Activated T-helper 9 cell treated with anti-CD3 and anti-CD28 coated beads, Interleukin-2, amount 50 U/mL, for 16 hours (primary cell): ENCODE results near the gene HACE1.
"Not testable (repeated sequence)": the region's sequence is repeated elsewhere in the genome, so short reads cannot be mapped to it uniquely, and the experiment has no call there.

Experiments used
- DNase-seq: peaks from one replicate; pipeline ENCODE4 v3.0.0-alpha.2; 2020; ENCODE audit warnings: low read depth

Gene HACE1, protein sequence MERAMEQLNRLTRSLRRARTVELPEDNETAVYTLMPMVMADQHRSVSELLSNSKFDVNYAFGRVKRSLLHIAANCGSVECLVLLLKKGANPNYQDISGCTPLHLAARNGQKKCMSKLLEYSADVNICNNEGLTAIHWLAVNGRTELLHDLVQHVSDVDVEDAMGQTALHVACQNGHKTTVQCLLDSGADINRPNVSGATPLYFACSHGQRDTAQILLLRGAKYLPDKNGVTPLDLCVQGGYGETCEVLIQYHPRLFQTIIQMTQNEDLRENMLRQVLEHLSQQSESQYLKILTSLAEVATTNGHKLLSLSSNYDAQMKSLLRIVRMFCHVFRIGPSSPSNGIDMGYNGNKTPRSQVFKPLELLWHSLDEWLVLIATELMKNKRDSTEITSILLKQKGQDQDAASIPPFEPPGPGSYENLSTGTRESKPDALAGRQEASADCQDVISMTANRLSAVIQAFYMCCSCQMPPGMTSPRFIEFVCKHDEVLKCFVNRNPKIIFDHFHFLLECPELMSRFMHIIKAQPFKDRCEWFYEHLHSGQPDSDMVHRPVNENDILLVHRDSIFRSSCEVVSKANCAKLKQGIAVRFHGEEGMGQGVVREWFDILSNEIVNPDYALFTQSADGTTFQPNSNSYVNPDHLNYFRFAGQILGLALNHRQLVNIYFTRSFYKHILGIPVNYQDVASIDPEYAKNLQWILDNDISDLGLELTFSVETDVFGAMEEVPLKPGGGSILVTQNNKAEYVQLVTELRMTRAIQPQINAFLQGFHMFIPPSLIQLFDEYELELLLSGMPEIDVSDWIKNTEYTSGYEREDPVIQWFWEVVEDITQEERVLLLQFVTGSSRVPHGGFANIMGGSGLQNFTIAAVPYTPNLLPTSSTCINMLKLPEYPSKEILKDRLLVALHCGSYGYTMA

DNA sequence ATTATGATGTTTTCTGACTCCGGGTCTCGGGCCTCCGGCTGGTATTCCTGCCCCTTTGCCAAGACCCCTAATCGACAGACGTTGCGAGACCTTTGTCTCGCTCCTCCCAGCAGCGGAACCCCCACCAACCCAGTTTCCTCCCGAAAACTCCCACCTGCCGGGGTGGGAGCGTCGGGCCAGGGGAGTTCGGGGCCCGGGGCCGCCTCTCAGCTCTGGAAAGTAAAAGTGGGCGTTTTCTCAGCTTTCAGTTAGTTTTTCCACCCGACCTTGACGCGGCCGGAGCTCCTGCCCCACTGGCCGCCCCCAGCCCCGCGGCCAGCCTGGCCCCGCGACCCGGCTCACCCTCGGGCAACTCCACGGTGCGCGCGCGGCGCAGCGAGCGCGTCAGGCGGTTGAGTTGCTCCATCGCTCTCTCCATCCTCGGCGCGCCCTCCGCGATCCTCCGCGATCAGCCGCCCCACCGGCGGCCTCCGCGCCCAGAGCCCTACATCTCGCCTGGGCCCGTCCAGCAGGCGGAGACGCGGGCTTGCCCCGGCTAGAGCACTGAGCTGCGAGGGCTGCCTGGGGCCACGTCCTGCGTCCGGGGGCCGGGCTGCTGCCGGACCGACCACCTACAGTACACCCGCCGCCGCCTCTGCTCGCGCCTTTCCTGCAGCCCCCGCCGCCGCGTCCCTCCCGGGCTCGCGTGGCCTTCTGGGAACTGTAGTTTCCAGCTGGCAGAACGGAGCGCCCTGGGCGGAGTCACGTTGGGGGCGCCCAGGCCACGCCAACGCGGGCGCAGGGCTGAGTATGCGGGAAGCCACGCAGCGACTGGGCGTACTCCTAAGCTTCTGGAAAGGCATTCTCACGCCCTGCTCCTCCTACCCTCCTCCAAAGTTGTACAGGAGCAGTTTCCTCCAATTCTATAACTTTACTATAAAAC, at the start of gene HACE1:
TSS of gene HACE1 (minus strand) at position 695 of the 922 bp plus-strand sequence. CDS start at position 418, 277 bp downstream.
- DNase-seq = peak; percentile 80

DNA sequence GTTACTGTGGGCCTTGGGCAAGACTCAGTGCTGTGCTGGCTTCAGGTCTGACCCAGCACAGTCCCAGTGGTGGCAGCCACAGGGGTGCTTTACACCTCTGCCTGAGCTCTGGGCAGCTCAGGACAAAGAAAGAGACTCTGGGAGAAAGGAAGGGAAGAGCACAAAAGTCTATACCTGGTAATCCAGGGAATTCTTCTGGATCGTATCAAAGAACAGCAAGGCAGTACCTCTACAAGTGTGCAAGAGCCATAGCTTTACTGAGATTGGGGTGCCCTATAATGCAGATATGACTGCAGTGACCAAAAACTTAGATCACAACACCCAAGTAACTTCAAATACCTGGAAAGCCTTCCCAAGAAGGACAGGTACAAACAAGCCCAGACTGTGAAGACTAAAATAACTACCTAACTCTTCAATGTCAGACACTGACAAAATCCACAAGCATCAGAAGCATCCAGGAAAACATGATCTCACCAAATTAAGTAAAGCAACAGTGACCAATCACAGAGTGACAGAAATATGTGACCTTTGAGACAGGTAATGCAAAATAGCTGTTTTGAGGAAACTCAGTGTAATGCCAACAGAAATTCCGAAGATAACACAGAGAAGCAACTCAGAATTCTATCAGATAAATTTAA, 49.3 kb upstream of the HACE1 start:
- no peak for DNase-seq

DNA sequence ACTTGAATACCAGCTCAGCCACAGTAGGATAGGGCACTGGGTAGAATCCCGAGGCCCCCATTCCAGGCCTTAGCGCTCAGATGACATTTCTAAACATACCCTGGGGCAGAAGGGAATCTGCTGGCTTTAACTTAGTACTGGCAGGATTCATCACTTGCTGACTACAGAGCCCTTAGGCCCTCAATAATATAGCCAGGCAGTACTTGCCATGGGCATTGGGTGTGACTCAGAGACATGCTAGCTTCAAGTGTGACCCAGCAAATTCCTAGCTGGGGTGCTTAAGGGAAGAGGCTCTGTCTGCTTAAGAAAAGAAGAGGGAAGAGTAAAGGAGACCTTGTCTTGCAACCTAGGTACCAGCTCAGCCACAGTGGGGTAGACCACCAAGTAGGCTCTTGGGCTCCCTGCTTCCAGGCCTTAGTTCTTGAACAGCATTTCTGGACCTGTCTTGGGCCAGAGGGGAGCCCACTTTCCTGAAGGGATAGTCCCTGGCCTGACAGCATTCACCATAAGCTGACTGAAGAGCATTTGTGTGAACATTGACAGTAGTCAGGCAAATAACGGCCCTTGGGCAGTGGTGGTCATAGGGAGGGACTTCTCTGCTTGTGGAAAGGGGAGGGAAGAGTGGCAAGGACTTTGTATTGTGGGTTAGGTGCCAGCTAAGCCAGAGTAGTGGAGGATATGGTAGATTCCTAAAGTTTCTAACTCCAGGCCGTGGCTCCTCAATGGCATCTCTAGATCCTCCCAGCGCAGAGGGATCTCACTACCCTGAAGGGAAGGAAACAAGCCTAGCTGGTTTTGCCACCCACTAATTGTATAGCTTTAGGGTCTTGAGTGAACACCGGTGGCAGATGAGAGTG, 48.5 kb upstream of the HACE1 start:
- DNase-seq = no peak

DNA sequence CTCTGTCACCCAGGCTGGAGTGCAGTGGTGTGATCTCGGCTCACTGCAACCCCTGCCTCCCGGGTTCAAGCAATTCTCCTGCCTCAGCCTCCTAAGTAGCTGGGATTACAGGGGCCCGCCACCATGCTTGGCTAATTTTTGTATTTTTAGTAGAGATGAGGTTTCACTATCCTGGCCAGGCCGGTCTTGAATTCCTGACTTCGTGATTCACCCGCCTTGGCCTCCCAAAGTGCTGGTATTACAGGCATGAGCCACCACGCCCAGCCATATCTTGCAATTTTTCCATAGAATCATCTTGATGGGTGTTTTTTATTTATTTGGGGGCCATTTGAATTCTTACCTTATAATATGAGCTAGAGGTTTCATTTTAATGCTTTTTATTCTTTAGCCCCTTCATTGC, 39.2 kb upstream of the HACE1 start:
- DNase-seq = not testable (repeated sequence)

DNA sequence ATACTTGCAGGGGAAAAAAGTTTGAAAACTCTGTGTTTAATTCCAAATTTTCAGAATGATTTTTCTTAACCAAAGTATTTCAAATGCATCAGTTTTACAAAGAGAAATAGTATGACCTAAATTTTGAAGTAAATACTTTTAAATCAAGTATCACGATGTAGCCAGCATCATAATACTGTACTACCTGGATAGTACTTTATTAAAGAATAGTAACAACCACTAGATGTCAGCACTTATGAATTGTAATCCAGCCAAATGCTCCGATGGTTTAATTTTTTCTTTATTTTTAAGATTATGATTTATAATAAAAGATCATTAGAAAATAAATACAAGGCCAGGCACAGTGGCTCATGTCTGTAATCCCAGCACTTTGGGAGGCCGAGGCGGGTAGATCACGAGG, 37.2 kb upstream of the HACE1 start:
- no peak for DNase-seq

DNA sequence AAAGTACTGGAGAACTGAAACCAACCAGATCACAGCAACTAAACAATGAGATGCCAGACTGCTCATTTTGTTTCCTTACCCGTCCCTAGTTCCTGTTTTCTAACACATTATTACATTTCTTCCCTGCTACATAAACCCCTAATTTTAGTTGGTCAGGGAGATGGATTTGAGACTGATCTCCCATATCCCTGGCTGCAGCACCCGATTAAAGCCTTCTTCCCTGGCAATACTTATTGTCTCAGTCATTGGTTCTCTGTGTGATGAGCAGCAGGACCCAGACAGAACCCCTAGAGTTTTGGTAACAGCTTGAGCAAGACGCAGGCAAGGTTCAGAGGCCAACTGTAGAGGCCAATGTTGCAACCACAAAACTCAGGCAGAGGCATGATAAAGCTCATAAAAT, 28.3 kb upstream of the HACE1 start:
- no peak for DNase-seq

DNA sequence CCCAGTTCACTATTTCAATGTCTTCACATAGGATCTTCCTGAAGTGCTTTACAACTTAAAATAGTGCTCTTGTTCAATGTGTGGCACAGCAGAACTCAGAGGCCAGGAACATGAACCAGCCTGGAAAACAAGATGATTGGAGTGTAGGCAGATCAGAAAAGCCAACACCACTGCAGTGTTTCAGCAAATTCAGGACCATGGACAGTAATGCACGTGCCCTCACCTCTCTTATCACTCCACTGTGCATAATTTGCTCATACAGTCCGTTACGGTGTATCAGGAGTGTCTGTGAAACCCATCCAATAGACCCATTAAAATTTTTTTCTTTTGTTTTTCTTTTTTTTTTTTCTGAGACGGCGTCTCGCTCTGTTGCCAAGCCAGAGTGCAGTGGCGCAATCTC, 27.6 kb upstream of the HACE1 start:
- no peak for DNase-seq

DNA sequence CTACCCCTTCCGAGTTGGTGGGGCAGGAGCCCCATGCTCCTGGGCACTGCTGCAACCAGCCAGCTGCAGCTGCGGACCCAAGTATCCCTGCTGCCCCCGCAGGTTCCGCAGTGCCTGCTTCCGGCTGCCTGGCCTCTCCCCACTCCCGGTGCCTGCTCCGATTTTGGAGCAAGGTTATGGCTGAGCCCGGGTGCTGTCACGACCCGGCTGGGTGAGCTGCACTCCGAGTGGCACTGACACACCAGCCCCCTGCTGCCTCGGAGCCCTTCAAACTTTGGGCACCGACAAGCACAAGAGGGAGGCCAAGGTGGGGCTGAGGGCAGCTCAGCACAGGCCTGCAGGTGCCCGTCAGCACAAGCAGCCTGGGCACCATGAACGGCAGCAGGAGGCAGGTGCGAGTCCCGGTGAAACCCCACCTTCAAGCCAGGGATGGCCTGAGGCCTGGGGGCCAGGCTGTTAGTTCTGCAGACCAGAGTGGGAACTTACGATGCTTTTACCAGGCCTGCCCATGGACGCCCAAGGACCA, 25.9 kb upstream of the HACE1 start:
- DNase-seq = no peak

DNA sequence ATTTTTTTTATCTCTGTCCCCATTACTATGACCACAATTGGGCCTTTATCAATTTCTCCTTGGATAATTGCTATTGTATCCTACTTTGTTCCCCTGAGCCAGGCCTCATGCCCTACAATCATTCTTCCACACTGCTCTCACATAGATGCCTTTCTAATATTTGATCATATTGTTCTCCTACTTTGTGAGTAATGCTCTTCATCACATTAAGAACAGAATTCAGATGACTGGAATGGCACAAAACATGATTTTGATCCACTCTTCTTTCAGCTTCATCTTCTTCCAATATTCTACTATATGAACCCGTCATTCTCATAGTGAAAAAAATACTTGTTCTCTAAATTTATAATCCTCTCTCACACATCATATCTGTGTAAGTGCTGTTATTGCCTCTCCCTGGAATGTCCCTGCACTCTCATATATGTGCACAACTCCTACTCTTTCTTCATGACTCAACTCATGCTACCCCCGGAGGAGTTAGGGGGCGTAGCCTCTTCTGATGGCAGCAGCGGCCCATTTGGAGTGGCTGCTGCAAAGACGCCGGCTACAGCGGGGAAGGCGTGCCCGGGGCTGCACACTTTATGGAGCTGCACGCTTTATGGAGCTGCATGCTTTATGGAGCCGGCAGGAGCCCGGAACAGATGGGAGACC, 25.3 kb upstream of the HACE1 start:
- no peak for DNase-seq

DNA sequence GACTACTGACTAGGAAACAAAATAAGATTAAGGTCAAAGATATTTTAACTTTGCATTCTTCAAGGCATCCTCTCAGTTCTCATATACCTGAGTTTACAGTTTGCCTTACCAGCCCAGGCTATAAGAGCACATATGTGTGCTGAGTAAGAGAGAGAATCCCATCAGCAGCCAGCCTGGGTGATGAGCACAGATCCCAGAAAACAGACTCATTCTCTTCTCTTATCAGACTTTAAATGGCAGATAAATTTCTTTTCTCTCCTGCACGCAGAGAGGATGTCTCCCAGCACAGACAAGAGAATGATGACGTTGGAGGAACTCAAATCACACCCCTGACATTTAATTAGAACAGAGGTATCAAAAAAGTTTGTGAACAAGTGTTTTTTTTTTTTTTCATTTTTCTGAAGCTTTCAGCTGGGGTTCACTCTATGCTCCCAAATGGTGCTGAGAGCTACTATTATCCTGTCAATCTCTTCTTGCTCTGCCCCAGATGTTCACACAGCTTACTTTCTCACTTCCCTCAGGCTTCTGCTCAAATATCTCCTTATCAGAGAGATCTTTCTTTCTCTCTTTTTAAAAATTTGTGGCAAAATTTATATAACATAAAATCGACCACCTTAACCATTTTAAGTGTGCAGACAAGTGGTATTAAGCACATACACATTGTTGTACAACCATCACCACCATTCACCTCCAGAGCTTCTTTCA, 22.4 kb upstream of the HACE1 start:
- DNase-seq = no peak

DNA sequence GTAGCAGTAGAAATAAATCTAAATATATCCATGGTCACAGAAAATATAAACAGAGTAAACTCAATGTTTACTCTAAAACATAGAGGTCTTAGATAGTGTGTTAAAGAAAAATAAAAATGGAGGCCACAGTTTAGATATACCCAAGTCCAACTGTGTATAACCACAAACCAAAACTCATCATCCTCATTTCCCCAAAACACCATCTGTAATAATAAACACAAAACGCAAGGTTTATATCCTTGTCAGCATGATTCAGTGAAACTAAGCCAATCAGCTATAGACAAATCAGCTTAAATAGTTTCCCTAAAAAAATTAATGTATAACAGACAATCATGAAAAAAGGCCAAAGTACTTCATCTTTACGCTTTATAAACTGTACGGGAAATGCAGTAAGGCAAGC, 2.7 kb upstream of the HACE1 start:
- DNase-seq = no peak

DNA sequence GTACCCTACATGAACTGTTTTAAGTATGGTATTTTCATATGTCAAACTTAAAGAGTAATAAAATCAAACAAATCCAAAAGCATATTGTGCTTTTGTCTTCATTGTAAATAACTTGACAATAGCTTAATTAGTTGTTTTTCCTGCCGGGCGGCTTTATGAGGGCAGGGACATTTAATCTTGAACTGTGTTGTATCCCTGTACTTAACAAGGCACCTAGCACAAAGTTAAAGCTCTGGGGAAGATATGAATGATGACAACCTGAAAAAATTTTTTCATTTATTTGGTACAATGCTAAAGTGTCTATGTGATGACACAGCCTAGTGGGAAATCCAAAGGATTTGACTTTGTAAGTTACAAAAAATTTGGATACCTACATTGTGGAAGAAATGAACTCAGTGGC, 502 bp upstream of the HACE1 start:
- DNase-seq = no peak

DNA sequence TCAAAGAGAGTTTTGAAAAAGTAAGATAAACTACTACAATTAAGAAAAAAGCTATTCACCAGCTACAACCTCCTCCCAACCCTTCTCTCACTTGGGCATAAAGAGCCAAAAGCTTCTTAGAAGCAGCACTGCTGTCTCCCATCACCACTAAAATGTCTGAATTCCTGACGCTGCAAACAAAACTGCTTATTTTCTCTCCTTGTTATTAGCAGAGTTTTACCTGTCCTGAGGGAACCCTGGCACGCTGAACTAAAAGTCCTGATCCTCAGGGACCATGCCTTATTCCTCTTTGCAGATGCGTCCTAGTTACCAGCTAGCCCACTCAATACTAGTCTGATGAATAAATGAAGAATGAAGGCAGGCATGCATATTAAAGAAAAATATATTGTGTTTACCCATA, 1.1 kb downstream of the HACE1 start:
- no peak for DNase-seq

DNA sequence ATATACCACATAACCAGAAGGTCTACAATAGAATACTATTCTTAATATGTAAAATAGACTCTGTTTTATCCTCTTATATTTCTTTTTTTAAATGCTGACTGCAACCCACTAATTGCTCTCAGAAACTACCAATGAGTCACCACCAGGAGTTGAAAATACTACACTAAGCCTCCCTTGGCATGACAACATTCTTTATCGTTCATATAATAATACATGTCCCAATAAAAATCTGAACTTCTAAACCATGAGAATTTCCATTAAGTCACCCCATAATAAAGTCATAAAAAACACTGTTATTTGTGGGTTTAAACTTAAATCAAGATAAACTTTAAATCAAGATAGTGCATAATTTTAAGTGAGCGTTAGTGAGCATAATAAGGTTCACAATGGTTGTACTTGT, 4.2 kb downstream of the HACE1 start:
- no peak for DNase-seq

DNA sequence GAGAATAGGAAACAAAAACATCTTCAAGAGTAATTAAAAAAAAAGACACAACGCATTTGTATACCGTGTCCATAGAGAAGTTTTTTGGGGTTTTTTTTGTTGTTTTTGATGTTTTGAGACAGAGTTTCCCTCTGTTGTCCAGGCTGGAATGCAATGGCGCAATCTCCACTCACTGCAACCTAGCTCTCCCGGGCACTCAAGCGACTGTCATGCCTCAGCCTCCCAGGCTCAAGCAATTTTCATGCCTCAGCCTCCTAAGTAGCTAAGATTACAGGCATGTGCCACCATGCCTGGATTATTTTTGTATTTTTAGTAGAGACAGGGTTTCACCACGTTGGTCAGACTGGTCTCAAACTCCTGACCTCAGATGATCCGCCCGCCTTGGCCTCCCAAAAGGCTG, 12.0 kb downstream of the HACE1 start:
- DNase-seq = not testable (repeated sequence)

DNA sequence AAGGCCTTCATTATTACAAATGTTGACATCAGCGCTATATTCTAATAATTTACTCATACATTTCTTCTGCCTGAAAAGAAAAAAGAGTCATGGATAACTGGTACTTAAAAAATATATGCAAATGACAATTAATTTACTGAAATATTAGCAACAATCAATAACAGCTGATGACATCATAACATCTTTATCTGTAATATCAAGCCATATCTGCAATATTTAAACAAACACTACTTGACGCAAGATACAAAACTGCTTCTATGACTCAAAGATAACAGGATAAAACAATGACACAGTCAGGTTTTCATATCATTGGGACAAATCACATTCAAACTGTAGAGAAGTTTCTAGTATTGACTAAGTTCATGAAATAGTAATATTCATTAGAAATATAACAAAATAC, 16.5 kb downstream of the HACE1 start:
- DNase-seq = no peak

DNA sequence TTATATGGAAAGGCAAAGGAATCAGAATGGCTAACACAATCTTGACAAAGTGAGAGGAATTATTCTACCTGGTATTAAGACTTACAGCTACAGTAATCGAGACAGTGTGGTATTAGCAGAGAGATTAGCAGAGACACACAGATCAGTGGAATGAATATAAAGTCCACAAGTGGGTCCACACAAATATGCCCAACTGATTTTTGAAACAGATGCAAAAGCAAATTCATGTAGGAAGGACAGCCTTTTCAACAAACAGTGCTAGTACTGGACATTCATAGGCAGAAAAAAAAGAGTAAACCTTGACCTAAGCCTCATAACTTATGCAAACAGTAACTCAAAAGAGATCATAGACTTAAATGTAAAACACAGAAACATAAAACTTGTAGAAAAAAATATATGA, 22.6 kb downstream of the HACE1 start:
- no peak for DNase-seq

DNA sequence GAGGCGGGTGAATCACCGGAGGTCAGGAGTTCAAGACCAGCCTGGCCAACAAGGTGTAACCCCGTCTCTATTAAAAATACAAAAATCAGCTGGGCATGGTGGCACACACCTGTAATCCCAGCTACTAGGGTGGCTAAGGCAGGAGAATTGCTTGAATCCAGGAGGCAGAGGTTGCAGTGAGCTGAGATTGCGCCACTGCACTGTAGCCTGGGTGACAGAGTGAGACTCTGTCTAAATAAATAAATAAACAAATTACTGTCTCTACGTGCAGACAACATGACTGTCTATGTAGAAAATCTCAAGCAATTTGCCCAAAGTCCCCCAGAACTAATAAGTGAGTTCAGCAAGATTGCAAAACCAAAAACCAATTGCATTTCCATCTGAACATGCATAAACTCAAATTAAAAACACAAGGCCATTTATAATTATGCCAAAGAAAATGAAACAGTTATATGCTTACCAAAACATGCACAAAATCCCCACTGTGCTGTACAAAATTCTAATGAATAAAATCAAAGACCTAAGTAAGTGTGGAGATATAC, 23.2 kb downstream of the HACE1 start:
- not testable (repeated sequence) for DNase-seq

DNA sequence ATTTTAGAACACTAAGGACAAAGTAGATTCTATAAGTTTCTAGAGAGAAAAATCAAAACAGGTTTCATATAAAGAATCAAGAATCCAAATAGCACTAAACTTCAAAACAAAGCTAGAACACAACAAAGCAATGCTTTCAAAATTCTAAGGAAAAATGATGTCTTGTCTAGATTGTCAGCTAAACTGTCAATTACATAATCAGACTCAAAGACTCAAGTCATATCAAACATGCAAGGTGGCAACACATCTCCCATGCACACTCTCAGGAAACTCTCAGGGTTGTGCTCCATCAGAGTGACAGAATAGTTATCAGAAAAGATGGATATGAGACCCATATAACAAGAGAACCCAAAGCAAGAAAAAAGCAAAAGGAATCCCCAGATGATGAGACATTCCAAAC, 23.9 kb downstream of the HACE1 start:
- DNase-seq = no peak
